ENCODE results near the gene KY.

DNA sequence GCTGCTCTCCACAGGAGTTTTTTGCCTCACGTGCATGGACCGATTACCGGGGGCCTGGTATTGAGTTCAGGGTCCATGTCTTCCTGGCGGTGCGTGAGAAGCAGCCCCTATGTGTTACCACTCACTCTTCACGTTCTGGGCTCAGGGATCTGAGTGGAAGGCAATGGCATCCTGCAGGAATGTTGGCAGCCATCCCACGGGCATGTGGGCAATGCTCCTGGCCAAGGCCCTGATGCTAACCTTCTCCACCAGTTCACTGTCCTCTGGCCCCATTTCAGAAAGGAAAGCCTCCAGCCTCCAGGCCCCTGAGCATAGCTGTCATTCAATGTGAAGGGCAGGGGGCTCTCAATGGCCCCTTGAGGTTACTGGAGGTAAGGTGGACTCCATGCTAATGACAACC lies 43.0 kb upstream of the KY start:
- TF ChIP-seq EZH2 (IDR thresholded peaks at IDR 0.05; ENCODE audit: borderline replicate concordance, insufficient read depth, low read depth, low read length, poor library complexity, severe bottlenecking) = no peak
- TF ChIP-seq, protein P1, sequence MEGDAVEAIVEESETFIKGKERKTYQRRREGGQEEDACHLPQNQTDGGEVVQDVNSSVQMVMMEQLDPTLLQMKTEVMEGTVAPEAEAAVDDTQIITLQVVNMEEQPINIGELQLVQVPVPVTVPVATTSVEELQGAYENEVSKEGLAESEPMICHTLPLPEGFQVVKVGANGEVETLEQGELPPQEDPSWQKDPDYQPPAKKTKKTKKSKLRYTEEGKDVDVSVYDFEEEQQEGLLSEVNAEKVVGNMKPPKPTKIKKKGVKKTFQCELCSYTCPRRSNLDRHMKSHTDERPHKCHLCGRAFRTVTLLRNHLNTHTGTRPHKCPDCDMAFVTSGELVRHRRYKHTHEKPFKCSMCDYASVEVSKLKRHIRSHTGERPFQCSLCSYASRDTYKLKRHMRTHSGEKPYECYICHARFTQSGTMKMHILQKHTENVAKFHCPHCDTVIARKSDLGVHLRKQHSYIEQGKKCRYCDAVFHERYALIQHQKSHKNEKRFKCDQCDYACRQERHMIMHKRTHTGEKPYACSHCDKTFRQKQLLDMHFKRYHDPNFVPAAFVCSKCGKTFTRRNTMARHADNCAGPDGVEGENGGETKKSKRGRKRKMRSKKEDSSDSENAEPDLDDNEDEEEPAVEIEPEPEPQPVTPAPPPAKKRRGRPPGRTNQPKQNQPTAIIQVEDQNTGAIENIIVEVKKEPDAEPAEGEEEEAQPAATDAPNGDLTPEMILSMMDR (IDR thresholded peaks at IDR 0.05) = no peak

Measured in B cell (primary cell).